SIG-M5 (cell line): Measurements from ENCODE around the gene GPR89B.
"Not testable (repeated sequence)": the region's sequence is repeated elsewhere in the genome, so short reads cannot be mapped to it uniquely, and the experiment has no call there.

Source experiments
- DNase-seq: peaks from one replicate; lab custom pipeline; 2025; lab: John Stamatoyannopoulos, UW

GPR89B gene

DNA sequence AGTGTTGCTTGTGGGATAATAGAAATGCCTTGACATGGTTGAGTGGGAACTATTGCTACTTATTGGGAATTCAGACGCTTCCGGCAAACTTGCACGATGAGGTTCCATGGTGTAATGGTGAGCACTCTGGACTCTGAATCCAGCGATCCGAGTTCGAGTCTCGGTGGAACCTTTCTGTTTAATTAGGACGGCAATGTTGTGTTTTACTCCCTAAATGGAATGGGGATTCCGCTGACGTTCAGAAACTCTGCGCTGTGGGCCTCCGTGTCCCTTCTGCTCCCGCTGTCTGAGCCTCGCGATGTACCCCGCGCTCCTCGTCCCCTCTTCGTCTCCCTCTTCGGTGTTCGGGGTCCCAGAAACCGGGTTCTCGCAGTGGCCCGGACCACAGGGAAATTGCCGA is 104.5 kb downstream of the GPR89B start:
- DNase-seq: not testable (repeated sequence)

DNA sequence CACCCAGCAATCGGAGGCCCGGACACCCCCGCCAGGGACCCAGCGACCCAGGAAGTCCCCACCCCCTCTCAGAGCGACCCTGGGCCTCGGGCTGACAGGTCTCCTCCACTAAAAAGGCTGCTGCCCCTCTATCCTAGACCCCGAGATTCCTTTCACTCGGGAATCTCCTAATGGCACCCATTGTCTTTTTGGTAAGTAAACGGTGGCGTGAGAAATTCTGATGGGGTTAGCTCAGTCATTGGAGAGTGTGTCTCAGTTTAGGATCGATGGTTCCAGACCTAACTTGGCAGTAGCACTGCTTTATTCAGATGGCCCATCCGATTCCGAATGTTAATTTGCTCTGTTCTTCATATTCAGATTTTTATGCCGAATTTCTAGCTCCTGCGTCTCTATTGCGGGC is 104.9 kb downstream of the GPR89B start:
- DNase-seq: not testable (repeated sequence)

DNA sequence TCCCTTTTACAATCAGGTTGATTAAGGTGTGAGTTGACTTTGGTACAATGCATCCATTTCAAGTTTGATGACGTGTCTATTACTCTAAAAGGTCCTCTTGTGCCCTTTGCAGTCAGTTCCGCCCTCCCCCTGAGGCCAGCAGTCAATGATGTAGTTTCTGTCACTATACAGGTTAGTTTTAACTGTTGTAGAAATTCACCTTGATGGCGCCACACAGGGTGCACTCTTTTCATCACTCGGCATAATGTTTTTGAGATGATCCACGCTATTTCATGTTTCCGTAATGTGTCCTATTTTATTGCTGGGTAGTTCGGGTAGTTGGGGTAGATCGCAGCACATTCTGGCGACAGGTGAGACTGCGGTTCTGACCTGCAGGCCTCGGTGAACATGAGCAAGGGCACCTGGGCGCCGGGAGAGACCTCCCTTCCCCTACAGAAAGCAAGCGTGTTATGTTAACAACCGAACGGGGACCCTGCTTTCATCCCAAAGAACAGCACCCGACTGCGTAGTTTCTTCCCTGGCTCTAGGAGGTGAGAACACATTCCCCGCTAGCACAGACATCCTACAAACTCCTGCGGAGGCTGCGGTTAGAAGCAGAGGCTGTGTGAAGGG is 109.7 kb downstream of the GPR89B start:
- not testable (repeated sequence) for DNase-seq

DNA sequence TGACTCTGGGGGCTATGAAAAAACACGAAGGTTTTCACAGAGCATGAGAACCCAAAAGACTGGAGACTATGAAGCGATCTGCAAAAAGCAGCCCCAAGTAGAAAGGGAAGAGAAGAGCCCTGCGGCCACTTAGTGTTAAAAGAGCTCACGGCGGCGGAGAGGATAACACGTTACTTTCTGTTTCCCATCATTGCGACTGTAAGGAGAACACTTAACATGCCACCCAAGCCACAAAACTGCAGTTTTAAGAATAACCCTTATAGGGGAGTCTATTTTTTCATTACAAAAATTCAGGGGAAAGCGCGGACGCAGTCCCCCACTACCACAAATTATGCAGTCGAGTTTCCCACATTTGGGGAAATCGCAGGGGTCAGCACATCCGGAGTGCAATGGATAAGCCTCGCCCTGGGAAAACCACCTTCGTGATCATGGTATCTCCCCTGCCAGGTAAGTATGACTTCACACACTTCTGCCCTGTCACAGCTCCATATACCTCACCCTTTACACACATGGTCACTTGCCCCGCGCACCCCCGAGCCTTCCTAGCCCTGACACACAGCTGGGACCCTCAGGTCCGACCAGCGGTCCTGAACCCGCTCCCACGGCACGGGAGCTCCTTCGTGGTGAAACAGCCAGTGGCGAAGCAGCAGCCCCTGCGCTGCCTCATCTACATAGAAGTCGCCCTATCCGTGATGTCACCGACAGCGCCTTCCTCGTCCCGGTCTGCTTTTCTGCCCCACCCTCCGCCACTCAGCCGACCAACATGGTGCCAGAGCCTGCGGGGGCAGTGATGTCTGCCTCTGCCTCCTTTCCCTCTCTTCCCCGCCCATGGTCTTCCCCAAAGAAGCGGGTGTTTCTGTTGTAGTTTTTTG is 110.5 kb downstream of the GPR89B start:
- peak; percentile 71 for DNase-seq
